ENCODE measurements around the gene BAIAP2. TPM values are rescaled to one million over a fixed set of nuclear protein-coding genes. Genes with fewer than 3 reads are reported as not detected.

BAIAP2 gene
- polyA plus RNA-seq, 4 donors, result 37.8 to 51.1 (median 44.0) TPM

GRCh38 chr17:81101614-81102306, 66.8 kb downstream of the BAIAP2 start:
- DNase-seq (ENCODE audit: low read depth in 4 of 4, low spot score in 3 of 4), result no peak

GRCh38 chr17:81102352-81102751, 67.4 kb downstream of the BAIAP2 start:
- no peak for DNase-seq (ENCODE audit: low read depth in 4 of 4, low spot score in 3 of 4)

GRCh38 chr17:81102869-81103268, 67.9 kb downstream of the BAIAP2 start:
- DNase-seq (ENCODE audit: low read depth in 4 of 4, low spot score in 3 of 4), result no peak

GRCh38 chr17:81103379-81103778, 68.4 kb downstream of the BAIAP2 start:
- DNase-seq (ENCODE audit: low read depth in 4 of 4, low spot score in 3 of 4), result no peak

- no peak for DNase-seq (ENCODE audit: low read depth in 4 of 4, low spot score in 3 of 4)
These were observed 71.8 kb downstream of the BAIAP2 start for GRCh38 chr17:81106716-81107115.

- no peak for DNase-seq (ENCODE audit: low read depth in 4 of 4, low spot score in 3 of 4)
These were observed 73.3 kb downstream of the BAIAP2 start for GRCh38 chr17:81108220-81108619.

GRCh38 chr17:81109957-81110356, 75.0 kb downstream of the BAIAP2 start:
- DNase-seq (ENCODE audit: low read depth in 4 of 4, low spot score in 3 of 4), result no peak

- no peak for DNase-seq (ENCODE audit: low read depth in 4 of 4, low spot score in 3 of 4)
These were observed 75.6 kb downstream of the BAIAP2 start for GRCh38 chr17:81110488-81111040.

- no peak for DNase-seq (ENCODE audit: low read depth in 4 of 4, low spot score in 3 of 4)
These were observed 76.1 kb downstream of the BAIAP2 start for GRCh38 chr17:81111066-81111465.

- DNase-seq (ENCODE audit: low read depth in 4 of 4, low spot score in 3 of 4), result no peak
These were observed 77.5 kb downstream of the BAIAP2 start for GRCh38 chr17:81112450-81112849.

- no peak for DNase-seq (ENCODE audit: low read depth in 4 of 4, low spot score in 3 of 4)
These were observed 78.3 kb downstream of the BAIAP2 start for GRCh38 chr17:81113158-81113724.

GRCh38 chr17:81114351-81115093, 79.6 kb downstream of the BAIAP2 start:
- no peak for DNase-seq (ENCODE audit: low read depth in 4 of 4, low spot score in 3 of 4)

- DNase-seq (ENCODE audit: low read depth in 4 of 4, low spot score in 3 of 4), result no peak
These were observed 80.3 kb downstream of the BAIAP2 start for GRCh38 chr17:81115219-81115618.

GRCh38 chr17:81115749-81116464, 81.0 kb downstream of the BAIAP2 start:
- no peak for DNase-seq (ENCODE audit: low read depth in 4 of 4, low spot score in 3 of 4)

- no peak for DNase-seq (ENCODE audit: low read depth in 4 of 4, low spot score in 3 of 4)
These were observed 81.8 kb downstream of the BAIAP2 start for GRCh38 chr17:81116704-81117103.

GRCh38 chr17:81117672-81118198, 82.8 kb downstream of the BAIAP2 start:
- DNase-seq (ENCODE audit: low read depth in 4 of 4, low spot score in 3 of 4), result no peak

GRCh38 chr17:81118308-81119221, 83.6 kb downstream of the BAIAP2 start:
- no peak for DNase-seq (ENCODE audit: low read depth in 4 of 4, low spot score in 3 of 4)

- DNase-seq (ENCODE audit: low read depth in 4 of 4, low spot score in 3 of 4), result peak in 2 of 4 donors; percentile 61 to 67
These were observed 84.5 kb downstream of the BAIAP2 start for GRCh38 chr17:81119223-81120148.

GRCh38 chr17:81120149-81120484, 85.2 kb downstream of the BAIAP2 start:
- DNase-seq (ENCODE audit: low read depth in 4 of 4, low spot score in 3 of 4), result no peak

All from right renal pelvis (tissue), 4 donors.